HEK293 (cell line): ENCODE data around the gene RBM10.

ENCODE experiments used
- CTCF ChIA-PET: fragments of 350-600 bp; formaldehyde crosslinking; extraction: SDS; loops from one replicate; lab custom pipeline; 2021; ENCODE audit warnings: antibody characterized with exemption; lab: Yijun Ruan, JAX
- POLR2A ChIA-PET: fragments of 300-600 bp; formaldehyde crosslinking; extraction: SDS; loops from one replicate; lab custom pipeline; 2020; ENCODE audit warnings: antibody characterized with exemption, inconsistent platforms; lab: Yijun Ruan, JAX
- H3K27ac ChIP-seq: fragments of 200-500 bp; sonication (Bioruptor generic); 2 replicates; pipeline ENCODE4 v1.5.1; 2014; ENCODE audit warnings: low read depth, low read length, control low read depth, inconsistent platforms; ENCODE audit errors: extremely low read depth
- H3K36me3 ChIP-seq, 2 experiments: fragments of 200-500 bp in 1 of 2; sonication (Bioruptor generic) in 1 of 2; 1 replicate in 1 of 2; 2 replicates in 1 of 2; pipeline ENCODE4 v1.5.1; 2014 to 2017; ENCODE audit warnings: inconsistent platforms in 2 of 2, low read length in 2 of 2; ENCODE audit not compliant: control insufficient read depth in 2 of 2, insufficient read depth in 1 of 2
- H3K4me1 ChIP-seq: fragments of 200-500 bp; sonication (Bioruptor generic); 2 replicates; pipeline ENCODE4 v1.5.1; 2014; ENCODE audit warnings: mild to moderate bottlenecking, low read length, inconsistent platforms; ENCODE audit not compliant: control insufficient read depth, insufficient read depth
- H3K4me3 ChIP-seq: 2 replicates; pipeline ENCODE4 v1.5.1; 2011; ENCODE audit warnings: low read depth, mild to moderate bottlenecking, control low read depth, low read length, moderate library complexity
- H3K9me3 ChIP-seq: fragments of 200-500 bp; sonication (Bioruptor generic); 2 replicates; pipeline ENCODE4 v1.5.1; 2014; ENCODE audit warnings: low read depth, low read length, inconsistent platforms; ENCODE audit not compliant: control insufficient read depth, insufficient read depth
- FEZF1 ChIP-seq: fragments of 450-650 bp; formaldehyde crosslinking; IDR thresholded peaks from 2 replicates; pipeline ENCODE4 v1.5.1; 2016; ENCODE audit warnings: missing biosample characterization, missing genetic modification characterization
- GLI4 ChIP-seq: fragments of 450-650 bp; formaldehyde crosslinking; IDR thresholded peaks from 2 replicates; pipeline ENCODE4 v1.5.1; 2016; ENCODE audit warnings: missing biosample characterization, missing genetic modification characterization
- HOXD13 ChIP-seq: sonication (generic); formaldehyde crosslinking; IDR thresholded peaks from 2 replicates; pipeline ENCODE4 v1.8.0; 2022; ENCODE audit warnings: missing genetic modification reagents, borderline replicate concordance
- INSM2 ChIP-seq: fragments of 450-650 bp; formaldehyde crosslinking; IDR thresholded peaks from 2 replicates; pipeline ENCODE4 v1.5.1; 2016; ENCODE audit warnings: missing biosample characterization, missing genetic modification characterization
- KLF10 ChIP-seq: fragments of 450-650 bp; IDR thresholded peaks from 2 replicates; pipeline ENCODE4 v1.5.1; 2018; ENCODE audit warnings: missing biosample characterization, mild to moderate bottlenecking, missing genetic modification characterization
- KLF9 ChIP-seq: fragments of 450-650 bp; formaldehyde crosslinking; IDR thresholded peaks from 2 replicates; pipeline ENCODE4 v1.5.1; 2016; ENCODE audit warnings: missing biosample characterization, missing genetic modification characterization, low read depth
- MZF1 ChIP-seq: fragments of 450-650 bp; formaldehyde crosslinking; IDR thresholded peaks from 2 replicates; pipeline ENCODE4 v1.5.1; 2017; ENCODE audit warnings: missing biosample characterization, missing genetic modification characterization, borderline replicate concordance
- PRDM1 ChIP-seq: fragments of 450-650 bp; formaldehyde crosslinking; IDR thresholded peaks from 2 replicates; pipeline ENCODE4; 2016; ENCODE audit warnings: missing biosample characterization, missing genetic modification characterization
- SP3 ChIP-seq: fragments of 450-650 bp; formaldehyde crosslinking; IDR thresholded peaks from 2 replicates; pipeline ENCODE4 v1.5.1; 2016; ENCODE audit warnings: missing biosample characterization, missing genetic modification characterization
- WT1 ChIP-seq: fragments of 450-650 bp; formaldehyde crosslinking; IDR thresholded peaks from 2 replicates; pipeline ENCODE4 v1.5.1; 2016; ENCODE audit warnings: missing biosample characterization, missing genetic modification characterization
- YY2 ChIP-seq: fragments of 450-650 bp; formaldehyde crosslinking; IDR thresholded peaks from 2 replicates; pipeline ENCODE4 v1.5.1; 2016; ENCODE audit warnings: missing biosample characterization, missing genetic modification characterization
- ZBTB1 ChIP-seq: fragments of 450-650 bp; formaldehyde crosslinking; IDR thresholded peaks from 2 replicates; pipeline ENCODE4 v1.5.1; 2016; ENCODE audit warnings: missing biosample characterization, missing genetic modification characterization
- ZBTB49 ChIP-seq: fragments of 450-650 bp; formaldehyde crosslinking; IDR thresholded peaks from 2 replicates; pipeline ENCODE4 v1.5.1; 2016; ENCODE audit warnings: missing biosample characterization, missing genetic modification characterization, low read depth
- ZNF10 ChIP-seq: fragments of 450-650 bp; formaldehyde crosslinking; IDR thresholded peaks from 2 replicates; pipeline ENCODE4 v1.5.1; 2017; ENCODE audit warnings: missing biosample characterization, missing genetic modification characterization
- ZNF19 ChIP-seq: fragments of 450-650 bp; formaldehyde crosslinking; IDR thresholded peaks from 2 replicates; pipeline ENCODE4; 2016; ENCODE audit warnings: missing biosample characterization, missing genetic modification characterization, low read depth
- ZNF2 ChIP-seq: fragments of 450-650 bp; formaldehyde crosslinking; IDR thresholded peaks from 2 replicates; pipeline ENCODE4 v1.5.1; 2016; ENCODE audit warnings: missing biosample characterization, missing genetic modification characterization
- ZNF23 ChIP-seq: fragments of 450-650 bp; formaldehyde crosslinking; IDR thresholded peaks from 2 replicates; pipeline ENCODE4 v1.5.1; 2016; ENCODE audit warnings: missing biosample characterization, missing genetic modification characterization, borderline replicate concordance
- ZNF26 ChIP-seq: fragments of 450-650 bp; formaldehyde crosslinking; IDR thresholded peaks from 2 replicates; pipeline ENCODE4 v1.5.1; 2016; ENCODE audit warnings: missing biosample characterization, missing genetic modification characterization
- ZNF292 ChIP-seq: fragments of 450-650 bp; formaldehyde crosslinking; IDR thresholded peaks from 2 replicates; pipeline ENCODE4 v1.5.1; 2016; ENCODE audit warnings: low read depth, missing biosample characterization, missing genetic modification characterization, borderline replicate concordance
- ZNF324 ChIP-seq: fragments of 450-650 bp; formaldehyde crosslinking; IDR thresholded peaks from 2 replicates; pipeline ENCODE4 v1.5.1; 2016; ENCODE audit warnings: missing biosample characterization, missing genetic modification characterization
- ZNF362 ChIP-seq: fragments of 450-650 bp; formaldehyde crosslinking; IDR thresholded peaks from 2 replicates; pipeline ENCODE4 v1.5.1; 2016; ENCODE audit warnings: missing biosample characterization, missing genetic modification characterization
- ZNF366 ChIP-seq: fragments of 450-650 bp; formaldehyde crosslinking; conservative IDR thresholded peaks from 2 replicates; pipeline ENCODE4 v1.5.1; 2016; ENCODE audit warnings: missing biosample characterization, missing genetic modification characterization
- ZNF37A ChIP-seq: fragments of 450-650 bp; IDR thresholded peaks from 2 replicates; pipeline ENCODE4 v1.5.1; 2018; ENCODE audit warnings: missing biosample characterization, missing genetic modification characterization
- ZNF426 ChIP-seq: fragments of 450-650 bp; formaldehyde crosslinking; IDR thresholded peaks from 2 replicates; pipeline ENCODE4 v1.5.1; 2017; ENCODE audit warnings: missing biosample characterization, missing genetic modification characterization, mild to moderate bottlenecking, inconsistent platforms, moderate library complexity
- ZNF501 ChIP-seq: fragments of 450-650 bp; formaldehyde crosslinking; IDR thresholded peaks from 2 replicates; pipeline ENCODE4 v1.5.1; 2016; ENCODE audit warnings: missing biosample characterization, missing genetic modification characterization
- ZNF513 ChIP-seq: fragments of 450-650 bp; IDR thresholded peaks from 2 replicates; pipeline ENCODE4 v1.5.1; 2018; ENCODE audit warnings: missing biosample characterization, missing genetic modification characterization
- ZNF600 ChIP-seq: fragments of 450-650 bp; formaldehyde crosslinking; IDR thresholded peaks from 2 replicates; pipeline ENCODE4 v1.5.1; 2016; ENCODE audit warnings: missing biosample characterization, missing genetic modification characterization
- ZNF704 ChIP-seq: fragments of 450-650 bp; formaldehyde crosslinking; IDR thresholded peaks from 2 replicates; pipeline ENCODE4 v1.5.1; 2016; ENCODE audit warnings: missing biosample characterization, missing genetic modification characterization
- ZNF785 ChIP-seq: fragments of 450-650 bp; formaldehyde crosslinking; IDR thresholded peaks from 2 replicates; pipeline ENCODE4 v1.5.1; 2016; ENCODE audit warnings: missing biosample characterization, missing genetic modification characterization
- ZNF837 ChIP-seq: fragments of 450-650 bp; formaldehyde crosslinking; IDR thresholded peaks from 2 replicates; pipeline ENCODE4 v1.5.1; 2016; ENCODE audit warnings: missing biosample characterization, missing genetic modification characterization

RBM10 gene

GRCh38 chrX:47179928-47180255 lies 34.9 kb downstream of the RBM10 start:
- Histone ChIP-seq H3K4me3 (no peak overlapping the region), H3K36me3 (peaks cover 18 to 85% of the 10 kb centered on the region in 2 experiments), H3K4me1 (no peaks in the 10 kb centered on the region), H3K9me3 (no peaks in the 10 kb centered on the region), H3K27ac (no peak overlapping the region)
- ChIA-PET POLR2A (no interaction called here), CTCF (interaction anchor here (0.6 kb wide), 1 partner anchor 69 kb away, joined by 3 read pairs; no protein-coding TSS in a partner anchor)
- TF ChIP-seq ZBTB1 (tag by site-specific recombination) (no peak), INSM2 (no peak), ZNF37A (no peak), ZNF324 (tag by site-specific recombination) (no peak), SP3 (no peak), KLF10 (tag by site-specific recombination) (no peak), ZNF600 (tag by site-specific recombination) (no peak), ZNF501 (no peak), ZNF2 (tag by site-specific recombination) (no peak), YY2 (tag by site-specific recombination) (no peak), ZNF837 (tag by site-specific recombination) (no peak), ZNF10 (tag by site-specific recombination) (no peak), PRDM1 (tag by site-specific recombination) (no peak), ZNF704 (tag by site-specific recombination) (no peak), GLI4 (tag by site-specific recombination) (no peak), ZNF366 (tag by site-specific recombination) (no peak), ZNF785 (tag by site-specific recombination) (no peak), ZNF23 (tag by site-specific recombination) (no peak)

- Histone ChIP-seq H3K4me1 (no peaks in the 10 kb centered on the region), H3K36me3 (peaks cover 18 to 85% of the 10 kb centered on the region in 2 experiments), H3K9me3 (no peaks in the 10 kb centered on the region), H3K4me3 (no peak overlapping the region), H3K27ac (no peak overlapping the region)
- ChIA-PET POLR2A (interaction anchor here (0.6 kb wide), 1 partner anchor 11 kb away, joined by 3 read pairs; no protein-coding TSS in a partner anchor), CTCF (interaction anchor here (0.6 kb wide), 1 partner anchor 68 kb away, joined by 3 read pairs; no protein-coding TSS in a partner anchor)
- TF ChIP-seq KLF9 (tag by site-specific recombination): no peak
- no peak for TF ChIP-seq ZNF513 (tag by site-specific recombination)
- TF ChIP-seq HOXD13: no peak
- no peak for TF ChIP-seq ZNF26 (tag by site-specific recombination)
- no peak for TF ChIP-seq MZF1 (tag by site-specific recombination)
- no peak for TF ChIP-seq ZNF19
- no peak for TF ChIP-seq ZBTB49
- no peak for TF ChIP-seq FEZF1 (tag by site-specific recombination)
- TF ChIP-seq ZNF292 (tag by site-specific recombination): no peak
- TF ChIP-seq ZNF426 (tag by site-specific recombination): no peak
- no peak for TF ChIP-seq WT1
- TF ChIP-seq ZNF362 (tag by site-specific recombination): no peak
Measured at GRCh38 chrX:47180346-47180745, 35.3 kb downstream of the RBM10 start.
